Measurements from ENCODE around the gene DDX1.

- TF ChIP-seq POLR2AphosphoS5 (IDR thresholded peaks at IDR 0.05; ENCODE audit: low read depth, low read length) (no peak), TAF1 (IDR thresholded peaks at IDR 0.05; ENCODE audit: borderline replicate concordance, insufficient read depth, low read length) (no peak), FOXP2 (optimal IDR thresholded peaks at IDR 0.05; ENCODE audit: borderline replicate concordance, extremely low read depth, extremely low read length, insufficient read depth) (no peak), REST (IDR thresholded peaks at IDR 0.05; ENCODE audit: insufficient read depth in 1 of 2, low read depth in 2 of 2, low read length in 2 of 2) (no peak), SIN3A (IDR thresholded peaks at IDR 0.05; ENCODE audit: borderline replicate concordance, insufficient read depth, low read length) (no peak)
Measured at GRCh38 chr2:15615301-15615920, 23.7 kb downstream of the DDX1 start.

All from PFSK-1 (cell line).